ENCODE results near the gene POU3F3.

The POU3F3 gene

GRCh38 chr2:104847586-104848160 is 6.2 kb upstream of the POU3F3 start:
- no peak for DNase-seq

- no peak for DNase-seq
Measured at GRCh38 chr2:104848526-104848925, 5.4 kb upstream of the POU3F3 start.

GRCh38 chr2:104849101-104849500 is 4.8 kb upstream of the POU3F3 start:
- no peak for DNase-seq

- peak in 2 of 5 donors; percentile 41 to 45 for DNase-seq
Measured at GRCh38 chr2:104849618-104850141, 4.2 kb upstream of the POU3F3 start.

GRCh38 chr2:104850361-104851290 is 3.3 kb upstream of the POU3F3 start:
- no peak for DNase-seq

- no peak for DNase-seq
Measured at GRCh38 chr2:104851291-104852089, 2.4 kb upstream of the POU3F3 start.

DNA sequence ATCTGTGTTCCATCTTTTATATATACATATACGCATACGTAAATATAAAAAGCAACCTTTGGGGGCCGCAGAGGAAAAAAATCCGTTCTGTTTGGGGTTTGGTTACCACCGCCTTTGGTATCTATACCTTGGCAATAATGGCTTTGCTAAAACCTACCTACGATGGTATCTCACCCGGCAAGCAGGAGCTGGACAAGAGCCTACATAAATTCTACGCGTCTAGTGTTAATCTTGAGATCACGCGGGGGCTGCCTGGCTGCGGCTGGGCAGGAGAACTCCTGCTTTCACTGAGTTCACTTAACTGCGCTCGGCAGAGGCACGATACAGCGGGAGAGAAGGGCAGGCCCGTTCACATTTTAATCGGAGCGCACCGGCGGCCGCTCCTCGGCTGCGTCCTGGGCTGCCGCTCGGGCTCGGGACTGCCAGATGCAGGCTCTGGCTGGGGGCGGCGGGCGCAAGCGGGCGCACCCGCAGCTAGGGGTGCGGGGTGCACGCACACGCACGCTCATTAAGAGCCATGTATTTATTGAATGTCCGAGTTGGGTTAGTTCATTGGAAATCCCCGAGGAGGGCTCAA is 1.7 kb upstream of the POU3F3 start:
- DNase-seq = no peak

DNA sequence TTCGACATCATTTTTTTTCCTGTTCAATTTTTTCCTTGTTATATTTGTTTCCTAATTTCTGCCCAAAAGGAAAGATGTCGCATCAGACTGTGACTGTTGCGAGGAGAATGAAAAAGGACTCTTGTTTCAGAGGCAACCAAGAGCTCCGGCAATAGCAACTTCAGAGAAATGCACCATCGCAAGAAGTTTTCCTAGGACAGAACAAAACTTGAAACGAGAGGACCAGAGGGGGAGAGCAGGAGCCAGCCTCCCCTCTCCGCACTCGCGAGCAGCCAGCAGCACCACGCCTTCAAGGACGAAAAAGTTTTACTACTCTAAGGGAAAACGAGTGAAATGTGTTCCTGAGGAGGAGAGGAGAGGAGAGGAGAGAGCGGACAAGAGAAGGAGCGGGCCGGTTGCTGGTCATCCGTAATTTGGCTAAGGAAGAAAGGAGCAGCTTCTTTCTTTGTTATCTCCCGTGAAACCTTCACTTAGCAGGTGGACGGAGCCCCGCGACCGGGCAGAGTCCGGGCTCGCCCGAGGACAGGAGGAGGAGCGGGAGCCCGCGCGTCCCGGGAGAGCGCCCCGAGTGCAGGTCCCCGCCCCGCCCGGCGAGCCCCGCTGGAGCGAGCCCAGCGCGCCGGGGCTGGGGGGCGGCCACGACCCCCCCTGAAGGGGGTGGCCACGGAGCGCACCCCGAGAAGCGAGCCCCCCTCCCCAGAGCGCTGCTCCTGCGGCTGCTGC is 744 bp downstream of the POU3F3 start:
- DNase-seq = no peak

- DNase-seq = no peak
Measured at GRCh38 chr2:104855221-104856085, 1.5 kb downstream of the POU3F3 start.

- peak in 1 of 5 donors; percentile 17 for DNase-seq
Measured at GRCh38 chr2:104856086-104856972, 2.4 kb downstream of the POU3F3 start.

DNA sequence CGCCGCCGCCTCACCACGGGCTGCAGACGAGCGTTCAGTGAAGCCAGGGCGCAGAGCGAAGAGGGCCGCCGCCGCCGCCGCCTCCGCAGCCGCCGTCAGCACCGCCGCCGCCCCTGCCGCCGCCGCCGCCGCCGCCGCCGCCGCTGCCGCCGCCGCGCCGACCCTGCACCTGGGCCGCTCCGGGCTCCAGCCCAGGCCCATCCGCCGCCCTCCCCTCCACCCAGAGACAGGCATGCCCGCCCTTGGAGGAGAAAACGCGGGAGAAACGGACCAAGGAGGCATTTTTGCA is 3.0 kb downstream of the POU3F3 start:
- no peak for DNase-seq

- no peak for DNase-seq
Measured at GRCh38 chr2:104857262-104858005, 3.5 kb downstream of the POU3F3 start.

GRCh38 chr2:104858006-104858978 is 4.4 kb downstream of the POU3F3 start:
- no peak for DNase-seq

- DNase-seq = no peak
Measured at GRCh38 chr2:104859291-104859765, 5.4 kb downstream of the POU3F3 start.

GRCh38 chr2:104859766-104860450 is 6.0 kb downstream of the POU3F3 start:
- no peak for DNase-seq

DNA sequence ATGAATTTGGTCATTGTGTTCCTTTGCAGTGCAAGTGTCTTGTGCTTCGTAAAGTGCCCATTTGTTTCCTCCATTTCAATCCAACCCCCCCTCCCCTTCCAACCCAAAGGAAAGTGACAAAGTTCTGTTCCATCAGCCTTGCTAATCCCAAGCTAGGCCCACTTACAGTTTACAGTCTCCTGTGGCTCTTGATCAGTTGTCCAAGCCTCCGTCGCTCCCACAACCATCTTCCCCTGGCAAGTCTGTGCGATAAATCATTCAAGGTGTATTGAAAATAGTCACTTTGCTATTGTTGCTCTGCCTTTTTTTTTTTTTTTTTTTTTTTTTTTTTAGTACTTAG is 6.5 kb downstream of the POU3F3 start:
- DNase-seq = no peak

DNA sequence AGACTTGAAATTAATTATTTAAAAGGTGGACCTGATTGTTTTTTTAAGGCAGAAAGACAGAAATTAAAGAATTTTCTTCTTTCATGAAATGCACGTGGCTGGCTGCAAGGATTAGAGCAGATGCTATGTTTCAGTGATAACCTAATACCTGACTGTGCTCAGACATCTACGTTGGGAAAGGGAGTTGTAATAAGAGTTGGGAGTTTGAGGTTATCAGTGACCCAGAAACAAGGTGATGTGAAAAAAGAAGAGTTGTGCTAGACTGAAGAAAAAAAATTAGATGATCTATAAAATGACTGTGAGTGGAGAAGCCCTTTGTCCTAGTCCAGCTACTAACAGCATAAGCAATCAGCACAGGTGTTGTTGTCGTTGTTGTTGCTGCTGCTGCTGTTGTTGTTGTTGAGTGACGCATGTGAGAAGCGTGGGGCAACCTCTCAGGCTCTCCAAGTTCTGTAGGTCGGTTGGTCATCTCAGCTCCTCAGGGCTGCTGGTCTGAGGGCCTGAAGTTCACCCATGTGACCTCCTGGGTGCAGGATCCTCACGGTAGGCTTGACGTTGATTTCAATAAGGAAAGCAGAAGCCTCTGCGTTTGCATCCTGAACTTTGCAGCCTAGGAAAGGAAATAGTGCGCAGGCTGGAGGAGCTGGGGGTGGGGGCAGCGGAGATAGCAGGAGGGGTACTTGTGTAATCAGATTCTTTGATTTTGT is 7.6 kb downstream of the POU3F3 start:
- no peak for DNase-seq
